ENCODE data around the gene ELK3.
"Not testable (repeated sequence)": the region's sequence is repeated elsewhere in the genome, so short reads cannot be mapped to it uniquely, and the experiment has no call there.

ELK3 gene

GRCh38 chr12:96297504-96297903, 103.3 kb downstream of the ELK3 start:
- in situ Hi-C loops (cut with MboI; ENCODE audit: low sequenced_read_pairs) = no loop called here

- in situ Hi-C loops (cut with MboI; ENCODE audit: low sequenced_read_pairs) = no loop called here
Measured at GRCh38 chr12:96300064-96300463, 105.9 kb downstream of the ELK3 start.

- in situ Hi-C loops (cut with MboI; ENCODE audit: low sequenced_read_pairs) = no loop called here
Measured at GRCh38 chr12:96301732-96302131, 107.6 kb downstream of the ELK3 start.

- in situ Hi-C loops (cut with MboI; ENCODE audit: low sequenced_read_pairs) = no loop called here
Measured at GRCh38 chr12:96302687-96303310, 108.6 kb downstream of the ELK3 start.

GRCh38 chr12:96303653-96304052, 109.5 kb downstream of the ELK3 start:
- in situ Hi-C loops (cut with MboI; ENCODE audit: low sequenced_read_pairs) = no loop called here

- in situ Hi-C loops (cut with MboI; ENCODE audit: low sequenced_read_pairs) = no loop called here
Measured at GRCh38 chr12:96305665-96306064, 111.5 kb downstream of the ELK3 start.

- in situ Hi-C loops (cut with MboI; ENCODE audit: low sequenced_read_pairs) = no loop called here
Measured at GRCh38 chr12:96308881-96309280, 114.7 kb downstream of the ELK3 start.

GRCh38 chr12:96310067-96310466, 115.9 kb downstream of the ELK3 start:
- in situ Hi-C loops (cut with MboI; ENCODE audit: low sequenced_read_pairs) = no loop called here

- in situ Hi-C loops (cut with MboI; ENCODE audit: low sequenced_read_pairs) = no loop called here
Measured at GRCh38 chr12:96311191-96311590, 117.0 kb downstream of the ELK3 start.

GRCh38 chr12:96313606-96314005, 119.4 kb downstream of the ELK3 start:
- in situ Hi-C loops (cut with MboI; ENCODE audit: low sequenced_read_pairs) = no loop called here

GRCh38 chr12:96314723-96315122, 120.5 kb downstream of the ELK3 start:
- in situ Hi-C loops (cut with MboI; ENCODE audit: low sequenced_read_pairs) = no loop called here

GRCh38 chr12:96315741-96316481, 121.7 kb downstream of the ELK3 start:
- in situ Hi-C loops (cut with MboI; ENCODE audit: low sequenced_read_pairs) = not testable (repeated sequence)

GRCh38 chr12:96317801-96318200, 123.6 kb downstream of the ELK3 start:
- in situ Hi-C loops (cut with MboI; ENCODE audit: low sequenced_read_pairs) = not testable (repeated sequence)

All from HL-60/S4 treated with retinoic acid at 250 ng/mL for 4 days and 3 days (cell line).